ENCODE results near the gene RHOT2. TPM values are rescaled to one million over a fixed set of nuclear protein-coding genes. Genes with fewer than 3 reads are reported as not detected.

RHOT2 gene
- 10 to 100 TPM; 36.8 to 53.3 (median 43.0) TPM for polyA plus RNA-seq

DNA sequence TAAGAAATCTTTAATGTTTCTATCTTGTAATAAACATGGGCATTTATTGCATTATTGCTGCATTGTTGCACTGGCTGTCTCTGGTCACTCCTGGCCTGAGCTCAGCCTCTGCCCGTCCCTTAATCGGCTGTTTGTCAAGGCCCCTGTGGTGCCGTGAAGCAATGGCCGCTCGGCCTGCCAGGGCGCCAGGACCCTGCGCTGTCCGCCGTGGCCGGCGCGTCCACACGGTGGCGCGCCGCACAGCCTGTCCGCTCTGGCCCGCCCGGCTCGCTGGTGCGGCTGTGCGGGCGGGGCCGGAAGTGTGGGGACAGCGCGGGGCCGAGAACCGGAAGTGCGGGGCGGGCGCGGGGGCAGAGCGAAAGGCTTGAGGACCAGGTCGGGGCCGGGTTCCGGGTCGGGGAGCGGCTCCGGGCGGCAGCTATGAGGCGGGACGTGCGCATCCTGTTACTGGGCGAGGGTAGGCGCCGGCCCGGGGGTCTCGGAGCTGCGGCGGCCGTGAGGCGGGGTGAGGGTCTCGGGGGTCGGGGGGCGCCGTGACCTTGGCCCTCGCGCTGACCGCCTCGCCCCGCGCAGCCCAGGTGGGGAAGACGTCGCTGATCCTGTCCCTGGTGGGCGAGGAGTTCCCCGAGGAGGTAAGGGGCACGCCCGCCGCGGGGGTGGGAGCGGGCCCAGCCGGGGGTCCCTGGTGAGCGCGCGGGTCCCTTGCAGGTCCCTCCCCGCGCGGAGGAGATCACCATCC lies at the start of gene RHOT2:
TSS of gene RHOT2 (plus strand) at position 353 of the 739 bp plus-strand sequence. CDS start at position 421, 68 bp downstream.
- Mint-ChIP-seq H3K4me3 (peak within 1 kb of the TSS; percentile 69 to 82 (median 76)), H3K9me3 (no peaks in the 10 kb centered on the region), H3K36me3 (no peaks in the 10 kb centered on the region), H3K27me3 (ENCODE audit: low read depth in 3 of 3) (peaks cover 1 to 3% (median 2%) of the 10 kb centered on the region in 3 donors), H3K4me1 (peaks cover 6 to 12% of the 10 kb centered on the region in 2 donors), H3K27ac (peak within 1 kb of the TSS; percentile 81 to 95 (median 88))
- peak; percentile 95 to 96 (median 96) for DNase-seq

DNA sequence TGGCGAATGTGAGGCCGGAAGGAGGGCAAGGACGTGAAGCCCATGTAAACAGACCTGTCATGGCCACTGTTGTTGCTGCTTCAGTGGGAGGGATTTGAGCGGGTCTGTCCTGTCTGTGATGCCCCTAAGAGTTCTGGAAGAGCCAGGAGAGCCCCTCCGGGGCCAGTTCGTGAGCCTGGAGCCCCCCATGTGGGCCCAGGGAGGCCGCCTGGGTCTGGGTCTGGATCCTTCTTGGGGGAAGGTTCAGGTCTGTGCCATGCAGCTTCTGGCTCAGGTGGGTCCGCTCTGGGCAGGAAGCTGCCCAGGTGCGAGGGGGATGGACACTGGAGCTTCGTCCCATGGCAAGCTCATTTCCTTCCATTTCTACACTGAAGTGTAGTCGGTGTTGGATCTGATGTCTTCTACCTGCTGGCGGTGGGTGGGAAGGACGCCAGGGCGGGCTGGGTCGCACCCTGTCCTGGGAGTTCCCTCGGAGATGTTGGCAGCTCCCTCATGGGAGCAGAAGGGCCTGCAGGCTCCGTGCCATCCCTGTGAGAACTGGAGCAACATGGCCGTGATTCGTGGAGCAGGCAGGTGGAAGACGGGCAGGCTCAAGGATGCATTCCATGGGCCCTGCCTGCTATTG lies 48.3 kb upstream of the RHOT2 start:
- no peaks in the 10 kb centered on the region for H3K36me3 Mint-ChIP-seq
- no peaks in the 10 kb centered on the region for H3K9me3 Mint-ChIP-seq
- H3K4me3 Mint-ChIP-seq: no peak overlapping the region
- no peak for DNase-seq
- no peak overlapping the region for H3K27ac Mint-ChIP-seq
- H3K4me1 Mint-ChIP-seq: peaks cover 0 to 2% of the 10 kb centered on the region in 2 donors
- H3K27me3 Mint-ChIP-seq (ENCODE audit: low read depth in 3 of 3): peaks cover 0 to 2% (median 0%) of the 10 kb centered on the region in 3 donors

DNA sequence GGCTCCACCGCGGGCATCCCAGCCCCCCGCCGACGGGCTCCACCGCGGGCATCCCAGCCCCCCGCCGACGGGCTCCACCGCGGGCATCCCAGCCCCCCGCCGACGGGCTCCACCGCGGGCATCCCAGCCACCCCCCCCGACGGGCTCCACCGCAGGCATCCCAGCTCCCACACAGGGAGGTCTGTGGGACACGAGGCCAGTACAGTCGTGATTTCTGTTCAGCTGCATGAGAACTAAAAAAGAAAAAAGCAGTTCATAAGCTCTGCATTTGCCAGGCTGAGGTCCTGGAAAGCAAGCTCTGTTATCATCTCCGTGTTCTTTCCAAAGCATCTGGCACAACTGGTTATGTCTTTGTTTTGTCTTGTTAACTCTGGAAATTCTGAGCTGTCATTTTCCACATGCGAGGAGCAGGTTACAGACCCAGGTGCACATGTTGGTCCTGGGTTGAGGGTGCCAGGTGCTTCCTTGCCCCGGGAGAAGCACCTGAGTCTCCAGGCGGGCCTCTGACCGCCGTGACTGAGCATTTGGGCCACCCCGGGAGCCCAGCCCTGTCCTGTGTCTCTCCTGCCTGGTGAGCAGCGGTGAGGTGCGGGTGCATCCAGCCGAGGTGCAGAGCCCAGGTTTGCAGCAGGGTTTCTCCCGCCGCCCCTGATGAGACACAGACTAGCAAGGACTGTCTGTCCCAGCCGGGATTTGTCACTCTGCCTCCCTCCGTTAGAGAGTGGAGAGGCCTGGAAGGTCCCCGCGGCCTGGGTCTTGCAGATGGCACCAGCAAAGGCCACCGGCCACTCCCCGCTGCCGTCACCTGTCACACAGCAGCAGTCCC lies 47.0 kb upstream of the RHOT2 start:
- DNase-seq: no peak
- Mint-ChIP-seq H3K4me3 (no peak overlapping the region), H3K27ac (no peak overlapping the region), H3K9me3 (no peaks in the 10 kb centered on the region), H3K27me3 (ENCODE audit: low read depth in 3 of 3) (peaks cover 0 to 2% (median 0%) of the 10 kb centered on the region in 3 donors), H3K36me3 (no peaks in the 10 kb centered on the region), H3K4me1 (peaks cover 0 to 2% of the 10 kb centered on the region in 2 donors)

DNA sequence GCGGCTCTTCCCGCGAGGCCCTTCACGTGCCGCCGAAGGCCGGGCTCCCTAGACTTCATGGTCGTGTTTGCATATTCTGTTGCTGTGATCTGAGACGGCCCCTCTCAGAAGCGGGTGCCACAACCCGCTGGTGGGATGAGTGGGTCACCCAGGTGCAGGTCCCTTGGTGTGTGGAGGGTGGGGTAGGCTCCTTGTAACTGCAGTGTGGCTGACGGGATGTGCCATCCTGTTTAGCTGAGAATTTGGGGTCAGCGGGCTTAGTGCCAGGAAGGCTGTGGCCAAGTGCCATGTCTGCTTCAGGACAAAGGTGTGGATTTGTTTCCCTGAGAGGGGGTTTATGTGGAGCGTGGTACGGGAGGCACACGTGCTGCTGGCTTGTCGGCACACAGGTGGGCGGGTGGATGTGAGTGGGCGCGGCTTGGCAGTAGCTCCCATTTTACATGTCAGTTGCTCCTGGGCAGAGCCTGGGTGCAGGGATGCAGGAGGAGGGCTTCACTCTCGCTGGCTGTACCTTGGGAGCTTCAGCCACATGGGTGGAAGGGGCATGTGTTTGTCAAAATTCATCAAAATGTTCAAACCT lies 46.3 kb upstream of the RHOT2 start:
- H3K4me1 Mint-ChIP-seq: peaks cover 0 to 2% of the 10 kb centered on the region in 2 donors
- no peak overlapping the region for H3K4me3 Mint-ChIP-seq
- no peak overlapping the region for H3K27ac Mint-ChIP-seq
- no peaks in the 10 kb centered on the region for H3K36me3 Mint-ChIP-seq
- no peaks in the 10 kb centered on the region for H3K9me3 Mint-ChIP-seq
- H3K27me3 Mint-ChIP-seq (ENCODE audit: low read depth in 3 of 3): peaks cover 0 to 2% (median 0%) of the 10 kb centered on the region in 3 donors
- DNase-seq: no peak

GRCh38 chr16:622920-623280 lies 45.0 kb upstream of the RHOT2 start:
- Mint-ChIP-seq H3K27ac (no peak overlapping the region), H3K27me3 (ENCODE audit: low read depth in 3 of 3) (peaks cover 0 to 2% (median 0%) of the 10 kb centered on the region in 3 donors), H3K4me3 (no peak overlapping the region), H3K9me3 (no peaks in the 10 kb centered on the region), H3K4me1 (peaks cover 0 to 2% of the 10 kb centered on the region in 2 donors), H3K36me3 (no peaks in the 10 kb centered on the region)
- DNase-seq: no peak

DNA sequence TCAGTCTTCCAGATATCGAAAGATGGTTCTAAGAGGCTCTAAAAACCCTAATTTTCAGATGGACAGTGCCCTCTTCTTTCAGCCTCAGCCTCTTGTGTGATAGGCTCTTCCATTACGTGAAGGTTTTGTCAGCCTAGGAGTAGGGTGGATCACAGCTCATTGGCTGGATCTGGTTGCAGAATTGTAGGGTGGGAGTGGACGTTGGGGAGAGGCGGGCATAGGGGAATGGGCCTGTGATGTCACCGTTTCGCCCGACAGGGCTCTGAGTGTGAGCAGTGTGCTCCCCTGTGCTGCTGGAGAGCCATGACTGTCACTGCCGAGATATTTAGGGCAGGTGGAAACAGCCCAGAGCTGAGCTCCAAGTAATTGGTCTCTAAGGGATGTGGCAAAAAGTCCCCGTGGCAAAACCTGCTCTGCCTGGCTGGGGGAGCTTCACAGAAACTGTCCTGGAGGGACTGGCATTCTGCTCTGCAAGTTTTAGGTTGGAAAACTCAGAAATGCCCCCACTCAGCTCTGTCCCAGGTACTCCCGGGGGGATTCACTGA lies 43.3 kb upstream of the RHOT2 start:
- no peak overlapping the region for H3K27ac Mint-ChIP-seq
- no peak overlapping the region for H3K4me3 Mint-ChIP-seq
- peaks cover 0 to 5% (median 0%) of the 10 kb centered on the region in 3 donors for H3K36me3 Mint-ChIP-seq

DNA sequence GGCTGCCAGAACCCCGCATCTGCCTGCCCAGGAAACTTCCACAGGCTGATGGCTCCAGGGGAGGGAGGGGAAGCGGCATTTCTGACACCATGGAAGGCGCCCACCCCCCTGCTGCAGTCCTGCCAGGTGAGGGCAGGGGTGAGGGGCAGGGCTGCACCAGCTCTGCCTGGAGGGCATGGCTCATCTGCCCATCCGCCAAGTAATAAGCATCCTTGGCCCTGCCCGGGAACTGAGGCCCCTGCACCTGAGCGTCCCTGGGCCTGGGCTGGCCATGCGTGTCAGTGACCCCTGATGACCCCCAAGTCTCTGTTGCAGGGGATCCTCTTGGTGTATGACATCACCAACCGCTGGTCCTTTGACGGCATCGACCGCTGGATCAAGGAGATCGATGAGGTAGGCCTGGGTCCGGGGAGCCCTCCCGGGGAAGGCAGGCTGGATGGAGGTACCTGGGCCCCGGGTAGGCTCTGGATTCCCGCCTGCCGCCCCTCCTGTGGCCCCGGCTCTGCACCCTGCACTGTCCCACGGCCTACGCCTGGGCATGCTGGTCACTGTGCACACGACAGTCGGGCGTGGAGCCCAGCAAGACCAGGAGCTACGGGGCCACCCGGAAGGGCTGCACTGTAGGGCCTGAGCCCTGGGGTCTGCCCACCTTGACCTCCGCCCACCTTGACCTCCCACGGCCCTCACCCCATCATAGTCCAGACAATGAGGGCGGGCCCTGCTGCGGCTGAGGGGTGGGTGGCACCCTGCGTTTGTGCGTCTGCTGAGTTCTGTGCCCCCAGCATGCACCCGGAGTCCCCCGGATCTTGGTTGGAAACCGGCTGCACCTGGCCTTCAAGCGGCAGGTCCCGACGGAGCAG lies 42.6 kb upstream of the RHOT2 start:
- H3K9me3 Mint-ChIP-seq: no peaks in the 10 kb centered on the region
- peaks cover 0 to 5% (median 0%) of the 10 kb centered on the region in 3 donors for H3K36me3 Mint-ChIP-seq
- peaks cover 0 to 2% (median 0%) of the 10 kb centered on the region in 3 donors for H3K27me3 Mint-ChIP-seq (ENCODE audit: low read depth in 3 of 3)
- H3K27ac Mint-ChIP-seq: no peak overlapping the region
- no peak overlapping the region for H3K4me3 Mint-ChIP-seq
- H3K4me1 Mint-ChIP-seq: peaks cover 0 to 2% of the 10 kb centered on the region in 2 donors
- DNase-seq: no peak

More for the DNA sequence above, 43.3 kb upstream of the RHOT2 start:
- Mint-ChIP-seq H3K27me3 (ENCODE audit: low read depth in 3 of 3) (peaks cover 0 to 2% (median 0%) of the 10 kb centered on the region in 3 donors), H3K4me1 (peaks cover 0 to 2% of the 10 kb centered on the region in 2 donors), H3K9me3 (no peaks in the 10 kb centered on the region)
- DNase-seq: no peak

DNA sequence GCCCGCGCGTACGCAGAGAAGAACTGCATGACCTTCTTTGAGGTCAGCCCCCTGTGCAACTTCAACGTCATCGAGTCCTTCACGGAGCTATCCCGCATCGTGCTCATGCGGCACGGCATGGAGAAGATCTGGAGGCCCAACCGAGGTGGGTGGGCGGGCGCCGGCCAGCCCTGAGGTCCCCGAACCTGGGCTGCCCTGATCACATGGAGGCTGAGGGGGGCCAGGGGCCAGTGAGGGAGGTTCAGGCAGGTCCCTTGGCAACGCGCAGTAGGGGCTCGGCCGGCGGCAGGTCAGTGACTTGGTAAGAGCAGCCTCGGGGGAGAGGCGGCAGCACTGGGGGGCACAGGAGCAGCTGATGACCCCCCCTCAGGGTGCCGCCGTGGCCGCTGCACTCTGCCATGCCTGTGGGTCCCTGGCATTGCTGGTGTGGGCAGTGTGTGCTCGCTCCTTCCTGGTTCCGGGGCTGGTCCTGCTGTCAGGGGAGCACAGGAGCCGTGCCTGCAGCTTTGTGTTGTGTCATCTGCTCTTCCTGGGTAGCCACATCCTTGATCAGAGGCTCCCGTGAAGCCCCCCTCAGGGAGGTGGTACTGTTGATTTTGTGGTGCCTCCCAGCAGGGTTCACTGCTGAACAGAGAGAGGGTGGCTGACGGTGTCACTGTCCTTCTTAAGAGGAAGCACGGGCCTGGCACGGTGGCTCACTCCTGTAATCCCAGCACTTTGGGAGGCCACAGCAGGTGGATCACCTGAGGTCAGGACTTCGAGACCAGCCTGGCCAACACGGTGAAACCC lies 41.8 kb upstream of the RHOT2 start:
- DNase-seq: no peak
- Mint-ChIP-seq H3K9me3 (no peaks in the 10 kb centered on the region), H3K4me3 (no peak overlapping the region), H3K27me3 (ENCODE audit: low read depth in 3 of 3) (peaks cover 0 to 2% (median 0%) of the 10 kb centered on the region in 3 donors), H3K36me3 (peaks cover 0 to 5% (median 0%) of the 10 kb centered on the region in 3 donors), H3K27ac (no peak overlapping the region), H3K4me1 (peaks cover 0 to 2% of the 10 kb centered on the region in 2 donors)

DNA sequence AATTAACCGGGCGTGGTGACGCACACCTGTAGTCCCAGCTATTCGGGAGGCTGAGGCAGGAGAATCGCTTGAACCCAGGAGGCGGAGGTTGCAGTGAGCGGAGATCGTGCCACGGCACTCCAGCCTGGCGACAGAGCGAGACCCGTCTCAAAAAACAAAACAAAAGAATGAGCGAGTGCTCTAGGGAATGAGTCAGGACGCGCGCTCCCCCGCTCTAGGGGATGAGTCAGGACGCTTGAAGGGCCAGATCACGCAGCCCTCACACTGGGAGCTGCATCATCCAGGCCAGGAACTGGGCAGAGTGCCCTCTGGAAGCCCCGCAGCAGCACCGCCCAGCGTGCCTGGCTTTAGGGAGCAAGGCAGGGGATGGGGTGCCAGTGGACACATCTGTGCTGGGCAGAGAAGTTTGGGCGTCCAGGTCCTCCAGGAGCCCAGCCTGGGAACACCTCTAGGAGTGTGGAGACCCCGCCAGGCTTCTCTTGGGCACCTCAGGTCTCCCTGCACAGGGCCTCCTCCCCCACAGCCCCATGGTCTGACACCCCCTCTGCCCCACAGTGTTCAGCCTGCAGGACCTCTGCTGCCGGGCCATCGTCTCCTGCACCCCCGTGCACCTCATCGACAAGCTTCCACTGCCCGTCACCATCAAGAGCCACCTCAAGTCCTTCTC lies 41.0 kb upstream of the RHOT2 start:
- Mint-ChIP-seq H3K9me3 (no peaks in the 10 kb centered on the region), H3K4me1 (peaks cover 0 to 2% of the 10 kb centered on the region in 2 donors), H3K27ac (no peak overlapping the region), H3K4me3 (no peak overlapping the region), H3K36me3 (peaks cover 0 to 5% (median 0%) of the 10 kb centered on the region in 3 donors), H3K27me3 (ENCODE audit: low read depth in 3 of 3) (no peaks in the 10 kb centered on the region)
- DNase-seq: no peak

- Mint-ChIP-seq H3K27ac (no peak overlapping the region), H3K4me3 (no peak overlapping the region), H3K4me1 (peaks cover 0 to 2% of the 10 kb centered on the region in 2 donors), H3K36me3 (peaks cover 0 to 5% (median 0%) of the 10 kb centered on the region in 3 donors), H3K9me3 (no peaks in the 10 kb centered on the region), H3K27me3 (ENCODE audit: low read depth in 3 of 3) (no peaks in the 10 kb centered on the region)
- no peak for DNase-seq
Observed at GRCh38 chr16:627454-628239, 40.3 kb upstream of the RHOT2 start.
